ENCODE data around the gene RETN. TPM values are rescaled to one million over a fixed set of nuclear protein-coding genes. Genes with fewer than 3 reads are reported as not detected.

The RETN gene
- total and polyA plus RNA-seq, 2 experiments from 2014 or later = not detected

DNA sequence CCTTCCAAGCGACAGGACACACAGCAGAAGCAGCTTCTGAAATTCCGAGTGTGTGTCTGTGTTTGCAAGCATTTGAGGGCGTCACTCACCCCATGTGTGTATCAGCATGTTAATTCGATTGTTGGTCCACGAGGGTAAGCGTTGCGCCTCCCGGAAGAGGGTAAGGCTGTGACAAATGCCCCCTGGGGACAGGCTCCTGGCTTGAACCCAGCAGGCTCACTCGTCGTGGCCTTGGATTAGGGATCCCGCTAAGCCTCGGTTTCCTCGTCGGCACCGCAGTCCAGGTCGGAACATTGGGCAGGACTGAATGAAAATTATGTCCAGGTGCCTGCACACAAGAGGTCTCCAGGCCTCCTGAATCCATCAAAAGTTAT, 32.5 kb upstream of the RETN start:
- H3K27me3 ChIP-seq = no peaks in the 10 kb centered on the region
- TF ChIP-seq, protein P1, sequence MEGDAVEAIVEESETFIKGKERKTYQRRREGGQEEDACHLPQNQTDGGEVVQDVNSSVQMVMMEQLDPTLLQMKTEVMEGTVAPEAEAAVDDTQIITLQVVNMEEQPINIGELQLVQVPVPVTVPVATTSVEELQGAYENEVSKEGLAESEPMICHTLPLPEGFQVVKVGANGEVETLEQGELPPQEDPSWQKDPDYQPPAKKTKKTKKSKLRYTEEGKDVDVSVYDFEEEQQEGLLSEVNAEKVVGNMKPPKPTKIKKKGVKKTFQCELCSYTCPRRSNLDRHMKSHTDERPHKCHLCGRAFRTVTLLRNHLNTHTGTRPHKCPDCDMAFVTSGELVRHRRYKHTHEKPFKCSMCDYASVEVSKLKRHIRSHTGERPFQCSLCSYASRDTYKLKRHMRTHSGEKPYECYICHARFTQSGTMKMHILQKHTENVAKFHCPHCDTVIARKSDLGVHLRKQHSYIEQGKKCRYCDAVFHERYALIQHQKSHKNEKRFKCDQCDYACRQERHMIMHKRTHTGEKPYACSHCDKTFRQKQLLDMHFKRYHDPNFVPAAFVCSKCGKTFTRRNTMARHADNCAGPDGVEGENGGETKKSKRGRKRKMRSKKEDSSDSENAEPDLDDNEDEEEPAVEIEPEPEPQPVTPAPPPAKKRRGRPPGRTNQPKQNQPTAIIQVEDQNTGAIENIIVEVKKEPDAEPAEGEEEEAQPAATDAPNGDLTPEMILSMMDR (IDR thresholded peaks at IDR 0.05; ENCODE audit: low read depth, low read length) = no peak
- DNase-seq (ENCODE audit: low read depth in 1 of 2, low spot score in 1 of 2) = no peak

GRCh38 chr19:7636691-7637373, 32.0 kb upstream of the RETN start, which contains the start of gene STXBP2:
STXBP2 (plus strand) TSS chr19:7637110; CDS start chr19:7637150, 40 bp downstream.
- Histone ChIP-seq H3K27ac (no peak within 1 kb of the TSS), H3K27me3 (no peaks in the 10 kb centered on the region), H3K36me3 (no peaks in the 10 kb centered on the region), H3K9me3 (ENCODE audit: low read depth) (no peaks in the 10 kb centered on the region), H3K4me3 (peak within 1 kb of the TSS; percentile 29), H3K4me1 (ENCODE audit: low read depth) (peaks cover 4% of the 10 kb centered on the region)
- TF ChIP-seq, protein P1 (IDR thresholded peaks at IDR 0.05; ENCODE audit: low read depth, low read length) = no peak
- peak; percentile 65 to 70 for DNase-seq (ENCODE audit: low read depth in 1 of 2, low spot score in 1 of 2)

More for the DNA sequence above, 32.5 kb upstream of the RETN start:
- Histone ChIP-seq H3K9me3 (ENCODE audit: low read depth) (no peaks in the 10 kb centered on the region), H3K4me1 (ENCODE audit: low read depth) (peaks cover 4% of the 10 kb centered on the region), H3K4me3 (no peak overlapping the region), H3K27ac (no peak overlapping the region), H3K36me3 (no peaks in the 10 kb centered on the region)

DNA sequence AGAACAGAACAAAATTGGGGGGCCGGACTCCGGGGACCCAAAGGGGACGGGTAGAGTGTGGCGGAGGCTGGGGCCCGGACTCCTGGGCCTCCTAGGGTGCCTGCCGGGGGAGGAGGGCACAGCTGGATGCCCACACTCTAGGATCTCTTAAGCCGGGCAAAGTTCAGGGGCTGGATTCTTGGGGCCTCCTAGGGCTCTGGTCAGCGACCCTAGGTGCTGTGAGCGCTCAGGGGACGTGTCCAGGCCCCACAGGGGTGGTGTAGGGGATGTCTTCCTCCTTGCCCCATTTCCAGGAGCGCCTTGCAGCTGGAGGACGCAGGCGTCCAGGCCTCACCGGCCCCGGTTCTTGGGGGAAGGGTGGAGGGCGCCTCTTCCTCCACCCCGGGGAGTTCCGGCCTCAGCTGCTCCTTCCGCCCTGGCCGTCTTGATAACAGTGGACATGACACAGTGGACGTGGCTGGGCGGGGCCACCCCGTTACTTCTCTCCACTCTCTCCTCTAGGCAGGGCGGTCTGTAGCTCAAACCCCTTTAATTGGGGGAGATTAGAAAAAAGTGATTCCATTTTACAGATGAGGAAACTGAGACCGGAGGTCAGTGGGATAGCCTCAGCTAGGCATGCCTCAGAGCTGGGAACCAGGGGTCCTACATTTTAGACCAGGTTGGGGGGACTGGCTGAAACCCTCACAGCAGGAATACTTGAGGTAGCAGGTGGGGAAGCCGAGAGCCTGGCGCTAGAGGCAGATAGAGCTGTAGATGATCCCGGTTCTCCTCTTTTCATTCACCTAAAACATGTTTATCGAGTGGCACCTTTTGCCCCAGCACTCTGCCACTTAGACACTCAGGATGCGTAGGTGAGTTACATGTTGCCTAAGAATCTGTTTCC, 31.2 kb upstream of the RETN start:
- Histone ChIP-seq H3K4me1 (ENCODE audit: low read depth) (peaks cover 4% of the 10 kb centered on the region), H3K36me3 (no peaks in the 10 kb centered on the region), H3K4me3 (peak overlapping the region; percentile 29), H3K9me3 (ENCODE audit: low read depth) (no peaks in the 10 kb centered on the region), H3K27me3 (no peaks in the 10 kb centered on the region), H3K27ac (no peak overlapping the region)
- TF ChIP-seq, protein P1 (IDR thresholded peaks at IDR 0.05; ENCODE audit: low read depth, low read length) = no peak
- peak in 1 of 2 donors; percentile 57 for DNase-seq (ENCODE audit: low read depth in 1 of 2, low spot score in 1 of 2)

- TF ChIP-seq, protein P1 (IDR thresholded peaks at IDR 0.05; ENCODE audit: low read depth, low read length) = no peak
- Histone ChIP-seq H3K27ac (no peak overlapping the region), H3K4me1 (ENCODE audit: low read depth) (peaks cover 4% of the 10 kb centered on the region), H3K36me3 (no peaks in the 10 kb centered on the region), H3K27me3 (no peaks in the 10 kb centered on the region), H3K4me3 (no peak overlapping the region), H3K9me3 (ENCODE audit: low read depth) (no peaks in the 10 kb centered on the region)
- no peak for DNase-seq (ENCODE audit: low read depth in 1 of 2, low spot score in 1 of 2)
Observed at GRCh38 chr19:7638802-7639465, 29.9 kb upstream of the RETN start.

DNA sequence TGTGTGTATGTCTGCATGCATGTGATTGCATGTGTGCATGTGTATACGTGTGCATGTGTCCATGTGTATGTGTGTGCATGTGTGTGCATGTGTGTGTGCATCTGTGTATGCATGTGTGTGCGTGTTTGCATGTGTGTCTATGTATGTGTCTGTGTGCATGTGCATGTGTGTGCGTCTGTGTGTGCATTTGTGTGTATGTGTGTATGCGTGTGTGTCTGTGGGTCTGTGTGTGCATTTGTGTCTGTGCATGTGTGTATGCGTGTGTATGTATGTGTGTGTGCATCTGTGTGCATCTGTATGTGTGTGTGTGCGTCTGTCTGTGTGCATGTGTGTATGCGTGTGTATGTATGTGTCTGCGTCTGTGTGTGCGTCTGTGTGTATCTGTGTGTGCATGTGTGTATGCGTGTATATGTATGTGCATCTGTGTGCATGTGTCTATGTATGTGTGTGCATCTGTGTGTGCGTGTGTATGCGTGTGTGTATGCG, 28.9 kb upstream of the RETN start:
- H3K27me3 ChIP-seq = no peaks in the 10 kb centered on the region
- TF ChIP-seq, protein P1 (IDR thresholded peaks at IDR 0.05; ENCODE audit: low read depth, low read length) = no peak
- H3K4me3 ChIP-seq = no peak overlapping the region
- H3K4me1 ChIP-seq (ENCODE audit: low read depth) = peaks cover 4% of the 10 kb centered on the region
- H3K9me3 ChIP-seq (ENCODE audit: low read depth) = no peaks in the 10 kb centered on the region
- DNase-seq (ENCODE audit: low read depth in 1 of 2, low spot score in 1 of 2) = no peak
- H3K36me3 ChIP-seq = no peaks in the 10 kb centered on the region
- no peak overlapping the region for H3K27ac ChIP-seq

Data from cardiac muscle cell (in vitro differentiated cells and primary cell).